ENCODE measurements around the gene RBM10. TPM values are rescaled to one million over a fixed set of nuclear protein-coding genes. Genes with fewer than 3 reads are reported as not detected.
A peak's percentile ranks its signal among the peaks of the same experiment; 100 is the strongest.

Gene RBM10
- total RNA-seq, 4 donors from 2014 or later, result 27.3 to 46.2 (median 33.7) TPM

- peaks cover 0 to under 1% (median 0%) of the 10 kb centered on the region in 4 donors for H3K4me1 ChIP-seq
- H3K27me3 ChIP-seq, result no peaks in the 10 kb centered on the region
- no peaks in the 10 kb centered on the region for H3K9me3 ChIP-seq
- TF ChIP-seq EP300 (IDR thresholded peaks at IDR 0.05) (no peak), POLR2A (IDR thresholded peaks at IDR 0.05) (no peak), CTCF (IDR thresholded peaks at IDR 0.05) (no peak)
- DNase-seq (ENCODE audit: low spot score in 2 of 2), result no peak
- WGBS, 2 donors, result 96% methylated on average over 6 of the region's 6 CpGs; no CpG with 5 or more reads in 1 of the 2 donors
- H3K4me3 ChIP-seq, result no peak overlapping the region
- no peak overlapping the region for H3K27ac ChIP-seq
- H3K36me3 ChIP-seq, result peaks cover 0 to 51% (median 6%) of the 10 kb centered on the region in 3 donors
Measured at GRCh38 chrX:47229427-47229826, 84.4 kb downstream of the RBM10 start.

- Histone ChIP-seq H3K36me3 (peaks cover 0 to 43% (median 2%) of the 10 kb centered on the region in 3 donors), H3K4me3 (no peak overlapping the region), H3K4me1 (peaks cover 0 to 8% (median 0%) of the 10 kb centered on the region in 4 donors), H3K27ac (no peak overlapping the region), H3K27me3 (no peaks in the 10 kb centered on the region), H3K9me3 (no peaks in the 10 kb centered on the region)
- no peak for TF ChIP-seq EP300 (IDR thresholded peaks at IDR 0.05)
- no peak for TF ChIP-seq POLR2A (IDR thresholded peaks at IDR 0.05)
- TF ChIP-seq CTCF (IDR thresholded peaks at IDR 0.05), result no peak
- WGBS, 2 donors, result 80 to 90% methylated on average over 3 to 5 of the region's 5 CpGs
- no peak for DNase-seq (ENCODE audit: low spot score in 2 of 2)
Measured at GRCh38 chrX:47230136-47230868, 85.3 kb downstream of the RBM10 start.

GRCh38 chrX:47231167-47231566 is 86.1 kb downstream of the RBM10 start:
- H3K9me3 ChIP-seq, result no peaks in the 10 kb centered on the region
- H3K27me3 ChIP-seq, result no peaks in the 10 kb centered on the region
- 75 to 78% methylated on average over 2 of the region's 2 CpGs for WGBS, 2 donors
- TF ChIP-seq EP300 (IDR thresholded peaks at IDR 0.05) (no peak), POLR2A (IDR thresholded peaks at IDR 0.05) (no peak), CTCF (IDR thresholded peaks at IDR 0.05) (no peak)
- peaks cover 0 to 11% (median 0%) of the 10 kb centered on the region in 4 donors for H3K4me1 ChIP-seq
- no peak for DNase-seq (ENCODE audit: low spot score in 2 of 2)
- H3K4me3 ChIP-seq, result no peak overlapping the region
- H3K36me3 ChIP-seq, result peaks cover 0 to 34% (median 0%) of the 10 kb centered on the region in 3 donors
- H3K27ac ChIP-seq, result no peak overlapping the region

GRCh38 chrX:47232197-47232802 is 87.3 kb downstream of the RBM10 start:
- TF ChIP-seq CTCF (IDR thresholded peaks at IDR 0.05), result no peak
- TF ChIP-seq EP300 (IDR thresholded peaks at IDR 0.05), result no peak
- no peak for TF ChIP-seq POLR2A (IDR thresholded peaks at IDR 0.05)
- Histone ChIP-seq H3K4me1 (peaks cover 0 to 21% (median 1%) of the 10 kb centered on the region in 4 donors), H3K36me3 (peaks cover 0 to 23% (median 0%) of the 10 kb centered on the region in 3 donors), H3K27me3 (peaks cover 0 to 8% of the 10 kb centered on the region in 2 donors), H3K4me3 (peak overlapping the region; percentile 38 to 74 (median 58)), H3K27ac (peak overlapping the region; percentile 88 to 99 (median 99)), H3K9me3 (no peaks in the 10 kb centered on the region)
- DNase-seq (ENCODE audit: low spot score in 2 of 2), result no peak
- 38 to 75% methylated on average over 6 to 8 of the region's 8 CpGs for WGBS, 2 donors

- 20% methylated on average over 1 to 46 of the region's 46 CpGs for WGBS, 2 donors
- H3K4me3 ChIP-seq, result peak within 1 kb of the TSS; percentile 38 to 74 (median 58)
- peaks cover 0 to 26% (median 1%) of the 10 kb centered on the region in 4 donors for H3K4me1 ChIP-seq
- H3K27ac ChIP-seq, result peak within 1 kb of the TSS; percentile 88 to 99 (median 99)
- TF ChIP-seq EP300 (IDR thresholded peaks at IDR 0.05) (peak in 1 of 2 donors; percentile 75), CTCF (IDR thresholded peaks at IDR 0.05) (no peak), POLR2A (IDR thresholded peaks at IDR 0.05) (peak in 1 of 2 donors; percentile 63)
- DNase-seq (ENCODE audit: low spot score in 2 of 2), result no peak
- H3K9me3 ChIP-seq, result no peaks in the 10 kb centered on the region
- peaks cover 0 to 18% (median 0%) of the 10 kb centered on the region in 3 donors for H3K36me3 ChIP-seq
- H3K27me3 ChIP-seq, result peaks cover 0 to 9% of the 10 kb centered on the region in 2 donors
Measured at GRCh38 chrX:47232803-47233332, 87.8 kb downstream of the RBM10 start, which contains the start of gene USP11. TSS of gene USP11 (plus strand) at chrX:47233009. CDS start at chrX:47233044, 35 bp downstream.
